Activated T-cell treated with anti-CD3 and anti-CD28 coated beads for 1 hour (primary cell): ENCODE measurements around the gene NEUROD2.

Source experiments
- DNase-seq: peaks from one replicate; pipeline ENCODE4 v3.0.0-alpha.2; 2020; ENCODE audit warnings: low read depth

NEUROD2 gene

GRCh38 chr17:39580082-39580468 is 27.6 kb downstream of the NEUROD2 start:
- no peak for DNase-seq

DNA sequence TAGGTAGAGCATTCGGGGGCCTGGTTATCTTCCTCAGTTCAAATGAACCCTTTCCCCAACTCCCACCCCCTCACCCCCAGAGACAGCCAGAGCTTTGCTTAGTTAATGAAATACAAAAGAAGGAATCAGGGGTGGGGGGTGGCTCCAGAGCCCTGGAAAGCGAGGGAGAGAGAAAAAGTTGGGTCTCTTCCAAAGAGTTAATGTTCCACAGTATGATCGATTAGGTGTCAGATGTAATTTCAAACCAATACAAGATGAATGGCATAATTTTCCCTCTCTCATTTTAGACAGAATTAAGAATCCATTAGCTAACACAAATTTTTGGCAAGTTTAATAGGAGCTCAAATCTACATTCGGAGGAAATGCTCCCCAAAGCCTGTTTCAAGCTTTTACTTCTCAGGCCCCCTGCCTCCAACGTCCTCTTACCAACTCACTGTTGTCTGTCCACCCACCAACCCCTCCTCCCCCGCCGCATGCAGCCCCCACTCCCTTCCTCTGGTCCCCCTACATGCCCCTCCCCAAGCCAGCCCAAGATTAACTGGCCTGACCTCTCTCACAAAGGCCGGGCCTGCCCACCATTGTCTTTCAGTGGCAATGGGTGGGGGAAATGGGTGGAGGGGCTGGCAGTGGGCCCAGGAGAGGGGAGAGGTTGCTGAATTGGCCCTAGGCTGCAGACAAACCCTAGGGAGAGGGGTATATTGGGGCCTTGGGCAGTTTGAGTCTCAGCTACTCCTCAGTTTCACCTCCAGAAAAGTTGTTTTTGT is 28.2 kb downstream of the NEUROD2 start:
- DNase-seq = no peak

- no peak for DNase-seq
These were observed 29.4 kb downstream of the NEUROD2 start for GRCh38 chr17:39578272-39578671.

GRCh38 chr17:39576187-39576586 is 31.5 kb downstream of the NEUROD2 start:
- no peak for DNase-seq

DNA sequence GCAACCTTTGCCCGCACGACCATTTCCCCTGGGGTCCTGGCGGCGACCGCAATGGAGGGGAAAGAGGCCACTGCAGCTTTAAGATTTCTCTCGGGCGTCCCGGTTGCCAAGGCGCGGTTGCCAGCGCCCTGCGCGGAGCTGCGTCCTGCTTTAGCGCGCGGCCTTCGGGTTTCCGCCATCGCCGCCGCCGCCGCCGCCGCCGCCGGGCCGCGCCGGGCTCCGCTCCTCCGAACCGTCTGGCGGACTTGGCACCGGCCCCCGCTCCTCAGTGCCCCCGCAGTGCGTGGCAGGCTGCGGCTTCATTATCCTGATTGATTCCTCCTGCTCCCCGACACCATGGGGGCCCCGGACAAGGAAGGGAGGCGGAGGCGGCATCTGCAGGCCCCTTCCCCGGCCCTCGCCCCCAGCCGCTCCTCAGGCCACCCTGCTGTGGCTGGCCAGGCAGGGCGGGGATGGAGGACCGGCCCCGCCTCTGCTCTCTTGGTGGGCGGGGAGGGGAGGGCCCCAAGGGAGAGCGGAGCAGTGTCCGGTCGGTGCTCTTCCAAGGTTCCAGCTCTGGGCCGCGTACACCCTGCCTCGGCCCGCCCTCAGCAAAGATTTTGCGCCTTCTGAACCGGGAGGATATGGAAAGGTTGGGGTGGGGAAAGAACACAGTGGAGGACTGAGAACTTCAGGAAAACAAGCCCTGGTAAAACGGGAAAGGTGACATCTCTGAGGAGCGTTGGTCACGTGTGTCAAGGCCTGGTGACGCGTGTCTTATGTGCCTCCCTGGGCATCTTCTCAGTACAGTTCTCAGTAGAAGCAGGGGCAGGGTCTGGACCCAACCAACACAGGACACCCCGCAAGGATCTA is 34.0 kb downstream of the NEUROD2 start:
- no peak for DNase-seq

GRCh38 chr17:39572121-39572520 is 35.6 kb downstream of the NEUROD2 start:
- no peak for DNase-seq

DNA sequence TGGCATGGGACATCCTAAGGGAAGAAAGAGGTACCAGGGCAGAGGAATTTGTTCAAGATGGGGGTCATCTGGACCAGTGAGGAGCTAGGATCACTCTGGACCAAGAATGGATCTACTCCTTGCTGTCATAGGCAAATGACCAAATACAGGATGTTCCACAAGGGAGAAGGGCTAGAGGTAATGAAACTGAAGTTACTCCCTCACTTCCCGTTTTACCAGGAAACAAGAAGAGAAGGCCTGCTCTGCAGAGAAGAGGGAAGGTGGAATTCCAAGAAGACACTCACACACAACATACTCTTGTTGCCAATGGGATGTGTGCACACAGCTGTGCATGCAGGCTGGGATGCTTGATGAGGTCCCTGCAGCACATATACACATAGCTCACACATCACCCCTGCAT is 38.6 kb downstream of the NEUROD2 start:
- DNase-seq = no peak

DNA sequence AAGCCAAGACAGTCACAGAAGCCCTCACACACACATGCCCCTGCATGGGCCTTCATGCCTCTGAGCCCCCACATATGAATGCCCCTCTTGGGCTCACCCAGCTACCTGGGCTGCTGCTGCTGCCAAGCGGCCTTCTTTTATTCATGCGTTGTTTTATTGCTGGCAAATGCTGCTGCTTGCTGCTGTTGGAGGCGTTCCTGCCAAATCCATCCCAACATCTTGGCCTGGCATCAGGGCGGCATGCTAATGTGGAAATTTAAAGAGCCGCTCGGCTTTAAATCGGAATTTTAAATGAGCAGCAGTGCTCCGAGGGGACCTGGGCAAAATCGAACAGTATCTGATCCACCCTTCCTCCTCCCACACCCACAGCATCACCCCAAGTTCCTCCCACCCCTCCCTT is 39.0 kb downstream of the NEUROD2 start:
- no peak for DNase-seq

GRCh38 chr17:39566094-39566850 is 41.4 kb downstream of the NEUROD2 start:
- no peak for DNase-seq

DNA sequence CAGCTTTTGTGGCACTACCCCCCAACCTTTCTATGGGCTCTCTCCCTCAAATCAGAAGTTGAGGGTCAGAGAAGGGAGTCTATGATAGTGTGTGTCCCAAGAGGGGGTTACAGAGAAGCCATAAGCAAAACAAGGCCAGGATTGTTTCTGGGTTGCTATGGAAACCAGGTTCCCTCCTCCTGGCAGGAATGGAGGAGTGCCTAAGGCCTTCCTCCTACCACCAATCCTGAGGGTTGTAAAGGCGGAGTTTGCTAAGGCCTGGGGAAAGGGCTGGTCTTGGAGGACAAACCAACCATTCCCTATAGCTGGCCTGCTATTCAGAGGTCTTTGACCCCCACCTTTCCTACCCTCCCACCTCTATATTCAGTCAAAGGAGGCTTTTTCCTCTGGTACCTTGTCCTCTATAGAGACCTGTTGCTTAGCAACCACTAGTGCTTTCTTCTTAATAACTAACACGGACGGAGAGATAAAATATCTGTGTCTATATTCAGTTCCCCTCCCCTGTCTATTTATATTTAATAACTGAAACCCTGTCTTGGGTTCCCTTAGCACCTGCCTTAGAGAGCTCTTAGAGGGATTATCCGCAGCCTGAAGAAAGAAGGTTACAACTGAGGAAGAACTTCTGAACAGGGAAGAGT is 43.4 kb downstream of the NEUROD2 start:
- no peak for DNase-seq

DNA sequence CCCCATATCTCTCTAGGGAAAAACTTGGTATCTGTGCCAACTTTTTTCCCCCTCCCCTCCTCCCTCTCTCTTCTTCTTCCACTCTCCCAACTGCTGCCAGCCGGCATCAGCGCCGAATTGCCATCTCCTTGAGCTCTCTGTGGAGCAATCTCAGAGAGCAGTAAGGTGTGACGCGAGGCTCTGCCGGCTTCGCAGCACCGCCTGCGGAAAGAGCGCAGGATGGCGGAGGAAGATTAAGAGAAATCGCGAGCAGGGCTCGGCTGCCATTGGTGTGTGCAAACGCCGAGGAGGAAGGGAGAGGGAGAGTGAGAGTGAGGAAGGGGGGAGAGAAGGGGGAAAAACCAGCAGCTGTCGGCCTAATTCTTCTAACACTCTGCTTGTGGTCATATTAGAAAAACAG is 44.2 kb downstream of the NEUROD2 start:
- DNase-seq = no peak

DNA sequence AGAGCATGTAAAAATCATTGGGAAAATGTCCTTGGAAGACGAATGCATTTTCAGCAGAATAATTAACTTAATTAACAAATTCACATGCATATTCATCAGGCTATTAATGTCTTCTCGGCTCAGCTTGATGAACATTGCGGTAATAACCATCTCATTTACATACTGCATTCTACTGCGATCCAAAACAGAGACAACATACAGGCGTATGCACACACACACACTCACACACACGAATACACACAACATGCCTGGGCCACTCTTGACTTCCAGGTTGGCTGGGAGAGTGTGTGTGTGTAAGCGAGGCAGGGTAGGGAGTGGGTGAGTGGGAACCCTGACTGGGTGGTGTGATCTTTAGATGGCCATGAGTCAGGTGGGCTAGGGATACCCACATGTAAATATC is 44.7 kb downstream of the NEUROD2 start:
- DNase-seq = no peak

DNA sequence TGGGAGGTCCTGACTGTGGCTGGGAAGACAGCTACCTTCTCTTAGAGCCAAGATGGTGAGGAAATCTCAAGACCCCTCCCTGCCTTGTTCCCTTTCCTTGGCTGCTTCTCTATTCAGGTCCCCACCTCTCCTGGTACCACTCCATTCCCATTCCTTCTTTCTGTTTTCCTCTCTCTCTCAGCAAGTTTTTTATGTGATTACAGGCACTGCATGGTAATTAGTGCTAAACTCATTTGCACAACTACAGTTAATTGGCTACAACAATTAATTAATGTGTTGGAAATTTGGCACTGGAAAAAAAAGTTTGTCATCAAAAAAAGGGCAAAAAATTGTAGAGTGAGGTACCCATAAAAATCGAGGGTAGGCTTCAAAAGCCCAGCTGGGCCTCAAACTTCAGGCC is 45.3 kb downstream of the NEUROD2 start:
- DNase-seq = no peak

GRCh38 chr17:39556423-39556822 is 51.3 kb downstream of the NEUROD2 start:
- no peak for DNase-seq

- DNase-seq = no peak
These were observed 52.4 kb downstream of the NEUROD2 start for GRCh38 chr17:39555368-39555767.
